ENCODE measurements around the gene BTNL2.

Gene BTNL2

GRCh38 chr6:32411566-32412327 is 4.8 kb upstream of the BTNL2 start:
- H3K27me3 ChIP-seq (ENCODE audit: control insufficient read depth in 1 of 2, insufficient read depth in 2 of 2, low read length in 2 of 2): peaks cover 8 to 18% of the 10 kb centered on the region in 2 donors
- no peak overlapping the region for H3K9ac ChIP-seq (ENCODE audit: low read length)
- H3K27ac ChIP-seq (ENCODE audit: low read depth, low read length): no peak overlapping the region

GRCh38 chr6:32410906-32411305 is 3.9 kb upstream of the BTNL2 start:
- H3K4me1 ChIP-seq (ENCODE audit: insufficient read depth, low read length): no peaks in the 10 kb centered on the region
- no peak overlapping the region for H3K4me3 ChIP-seq (ENCODE audit: low read depth in 1 of 2, low read length in 2 of 2)
- peaks cover 8 to 11% of the 10 kb centered on the region in 2 donors for H3K27me3 ChIP-seq (ENCODE audit: control insufficient read depth in 1 of 2, insufficient read depth in 2 of 2, low read length in 2 of 2)
- no peaks in the 10 kb centered on the region for H3K36me3 ChIP-seq (ENCODE audit: insufficient read depth, low read length)
- no peaks in the 10 kb centered on the region for H3K9me3 ChIP-seq (ENCODE audit: low read length)
- no peak overlapping the region for H3K27ac ChIP-seq (ENCODE audit: low read depth, low read length)
- H3K9ac ChIP-seq (ENCODE audit: low read length): no peak overlapping the region

More at GRCh38 chr6:32411566-32412327, 4.8 kb upstream of the BTNL2 start:
- no peak overlapping the region for H3K4me3 ChIP-seq (ENCODE audit: low read depth in 1 of 2, low read length in 2 of 2)
- no peaks in the 10 kb centered on the region for H3K36me3 ChIP-seq (ENCODE audit: insufficient read depth, low read length)
- H3K9me3 ChIP-seq (ENCODE audit: low read length): no peaks in the 10 kb centered on the region
- H3K4me1 ChIP-seq (ENCODE audit: insufficient read depth, low read length): no peaks in the 10 kb centered on the region

- Histone ChIP-seq H3K27me3 (ENCODE audit: control insufficient read depth in 1 of 2, insufficient read depth in 2 of 2, low read length in 2 of 2) (peaks cover 4 to 25% of the 10 kb centered on the region in 2 donors), H3K4me3 (ENCODE audit: low read depth in 1 of 2, low read length in 2 of 2) (no peak overlapping the region), H3K36me3 (ENCODE audit: insufficient read depth, low read length) (no peaks in the 10 kb centered on the region), H3K27ac (ENCODE audit: low read depth, low read length) (no peak overlapping the region), H3K9ac (ENCODE audit: low read length) (no peak overlapping the region), H3K4me1 (ENCODE audit: insufficient read depth, low read length) (no peaks in the 10 kb centered on the region), H3K9me3 (ENCODE audit: low read length) (no peaks in the 10 kb centered on the region)
These were observed 784 bp downstream of the BTNL2 start for GRCh38 chr6:32406197-32406596.

GRCh38 chr6:32405656-32406055 is 1.3 kb downstream of the BTNL2 start:
- no peaks in the 10 kb centered on the region for H3K36me3 ChIP-seq (ENCODE audit: insufficient read depth, low read length)
- H3K9ac ChIP-seq (ENCODE audit: low read length): no peak overlapping the region
- peaks cover 4 to 25% of the 10 kb centered on the region in 2 donors for H3K27me3 ChIP-seq (ENCODE audit: control insufficient read depth in 1 of 2, insufficient read depth in 2 of 2, low read length in 2 of 2)
- H3K9me3 ChIP-seq (ENCODE audit: low read length): no peaks in the 10 kb centered on the region
- no peak overlapping the region for H3K4me3 ChIP-seq (ENCODE audit: low read depth in 1 of 2, low read length in 2 of 2)
- H3K27ac ChIP-seq (ENCODE audit: low read depth, low read length): no peak overlapping the region
- no peaks in the 10 kb centered on the region for H3K4me1 ChIP-seq (ENCODE audit: insufficient read depth, low read length)

GRCh38 chr6:32402812-32403211 is 4.2 kb downstream of the BTNL2 start:
- Histone ChIP-seq H3K36me3 (ENCODE audit: insufficient read depth, low read length) (no peaks in the 10 kb centered on the region), H3K9ac (ENCODE audit: low read length) (no peak overlapping the region), H3K4me1 (ENCODE audit: insufficient read depth, low read length) (no peaks in the 10 kb centered on the region), H3K4me3 (ENCODE audit: low read depth in 1 of 2, low read length in 2 of 2) (no peak overlapping the region), H3K9me3 (ENCODE audit: low read length) (no peaks in the 10 kb centered on the region), H3K27ac (ENCODE audit: low read depth, low read length) (no peak overlapping the region), H3K27me3 (ENCODE audit: control insufficient read depth in 1 of 2, insufficient read depth in 2 of 2, low read length in 2 of 2) (peaks cover 4 to 19% of the 10 kb centered on the region in 2 donors)

GRCh38 chr6:32401284-32401963 is 5.6 kb downstream of the BTNL2 start:
- Histone ChIP-seq H3K4me3 (ENCODE audit: low read depth in 1 of 2, low read length in 2 of 2) (no peak overlapping the region), H3K27me3 (ENCODE audit: control insufficient read depth in 1 of 2, insufficient read depth in 2 of 2, low read length in 2 of 2) (peaks cover 4 to 17% of the 10 kb centered on the region in 2 donors), H3K36me3 (ENCODE audit: insufficient read depth, low read length) (no peaks in the 10 kb centered on the region), H3K9me3 (ENCODE audit: low read length) (no peaks in the 10 kb centered on the region), H3K9ac (ENCODE audit: low read length) (no peak overlapping the region), H3K4me1 (ENCODE audit: insufficient read depth, low read length) (no peaks in the 10 kb centered on the region), H3K27ac (ENCODE audit: low read depth, low read length) (no peak overlapping the region)

- Histone ChIP-seq H3K4me3 (ENCODE audit: low read depth in 1 of 2, low read length in 2 of 2) (no peak overlapping the region), H3K36me3 (ENCODE audit: insufficient read depth, low read length) (no peaks in the 10 kb centered on the region), H3K27me3 (ENCODE audit: control insufficient read depth in 1 of 2, insufficient read depth in 2 of 2, low read length in 2 of 2) (no peaks in the 10 kb centered on the region), H3K27ac (ENCODE audit: low read depth, low read length) (no peak overlapping the region), H3K4me1 (ENCODE audit: insufficient read depth, low read length) (no peaks in the 10 kb centered on the region), H3K9me3 (ENCODE audit: low read length) (no peaks in the 10 kb centered on the region), H3K9ac (ENCODE audit: low read length) (no peak overlapping the region)
These were observed 9.6 kb downstream of the BTNL2 start for GRCh38 chr6:32397252-32397920.

GRCh38 chr6:32396028-32396427 is 11.0 kb downstream of the BTNL2 start:
- H3K27me3 ChIP-seq (ENCODE audit: control insufficient read depth in 1 of 2, insufficient read depth in 2 of 2, low read length in 2 of 2): no peaks in the 10 kb centered on the region
- no peaks in the 10 kb centered on the region for H3K4me1 ChIP-seq (ENCODE audit: insufficient read depth, low read length)
- H3K9ac ChIP-seq (ENCODE audit: low read length): no peak overlapping the region
- H3K4me3 ChIP-seq (ENCODE audit: low read depth in 1 of 2, low read length in 2 of 2): no peak overlapping the region
- H3K9me3 ChIP-seq (ENCODE audit: low read length): no peaks in the 10 kb centered on the region
- no peak overlapping the region for H3K27ac ChIP-seq (ENCODE audit: low read depth, low read length)
- no peaks in the 10 kb centered on the region for H3K36me3 ChIP-seq (ENCODE audit: insufficient read depth, low read length)

- H3K36me3 ChIP-seq (ENCODE audit: insufficient read depth, low read length): no peaks in the 10 kb centered on the region
- H3K4me1 ChIP-seq (ENCODE audit: insufficient read depth, low read length): no peaks in the 10 kb centered on the region
- no peak overlapping the region for H3K4me3 ChIP-seq (ENCODE audit: low read depth in 1 of 2, low read length in 2 of 2)
- no peaks in the 10 kb centered on the region for H3K27me3 ChIP-seq (ENCODE audit: control insufficient read depth in 1 of 2, insufficient read depth in 2 of 2, low read length in 2 of 2)
- H3K9me3 ChIP-seq (ENCODE audit: low read length): no peaks in the 10 kb centered on the region
- H3K9ac ChIP-seq (ENCODE audit: low read length): no peak overlapping the region
- no peak overlapping the region for H3K27ac ChIP-seq (ENCODE audit: low read depth, low read length)
These were observed 13.1 kb downstream of the BTNL2 start for GRCh38 chr6:32393665-32394420.

GRCh38 chr6:32391505-32391904 is 15.5 kb downstream of the BTNL2 start:
- Histone ChIP-seq H3K4me3 (ENCODE audit: low read depth in 1 of 2, low read length in 2 of 2) (no peak overlapping the region), H3K9ac (ENCODE audit: low read length) (no peak overlapping the region), H3K4me1 (ENCODE audit: insufficient read depth, low read length) (no peaks in the 10 kb centered on the region), H3K36me3 (ENCODE audit: insufficient read depth, low read length) (no peaks in the 10 kb centered on the region), H3K27ac (ENCODE audit: low read depth, low read length) (no peak overlapping the region), H3K27me3 (ENCODE audit: control insufficient read depth in 1 of 2, insufficient read depth in 2 of 2, low read length in 2 of 2) (no peaks in the 10 kb centered on the region), H3K9me3 (ENCODE audit: low read length) (no peaks in the 10 kb centered on the region)

Data from muscle layer of colon (tissue), 2 donors.